GM19372 (cell line): ENCODE data around the gene ERICH3.

Source experiments
- ATAC-seq: cut with Tn5 transposase; IDR thresholded peaks from one replicate; pipeline ENCODE4 v1.9.1; 2021; ENCODE audit warnings: mild to moderate bottlenecking, low read depth, moderate library complexity; ENCODE audit not compliant: unreplicated experiment

The ERICH3 gene, protein sequence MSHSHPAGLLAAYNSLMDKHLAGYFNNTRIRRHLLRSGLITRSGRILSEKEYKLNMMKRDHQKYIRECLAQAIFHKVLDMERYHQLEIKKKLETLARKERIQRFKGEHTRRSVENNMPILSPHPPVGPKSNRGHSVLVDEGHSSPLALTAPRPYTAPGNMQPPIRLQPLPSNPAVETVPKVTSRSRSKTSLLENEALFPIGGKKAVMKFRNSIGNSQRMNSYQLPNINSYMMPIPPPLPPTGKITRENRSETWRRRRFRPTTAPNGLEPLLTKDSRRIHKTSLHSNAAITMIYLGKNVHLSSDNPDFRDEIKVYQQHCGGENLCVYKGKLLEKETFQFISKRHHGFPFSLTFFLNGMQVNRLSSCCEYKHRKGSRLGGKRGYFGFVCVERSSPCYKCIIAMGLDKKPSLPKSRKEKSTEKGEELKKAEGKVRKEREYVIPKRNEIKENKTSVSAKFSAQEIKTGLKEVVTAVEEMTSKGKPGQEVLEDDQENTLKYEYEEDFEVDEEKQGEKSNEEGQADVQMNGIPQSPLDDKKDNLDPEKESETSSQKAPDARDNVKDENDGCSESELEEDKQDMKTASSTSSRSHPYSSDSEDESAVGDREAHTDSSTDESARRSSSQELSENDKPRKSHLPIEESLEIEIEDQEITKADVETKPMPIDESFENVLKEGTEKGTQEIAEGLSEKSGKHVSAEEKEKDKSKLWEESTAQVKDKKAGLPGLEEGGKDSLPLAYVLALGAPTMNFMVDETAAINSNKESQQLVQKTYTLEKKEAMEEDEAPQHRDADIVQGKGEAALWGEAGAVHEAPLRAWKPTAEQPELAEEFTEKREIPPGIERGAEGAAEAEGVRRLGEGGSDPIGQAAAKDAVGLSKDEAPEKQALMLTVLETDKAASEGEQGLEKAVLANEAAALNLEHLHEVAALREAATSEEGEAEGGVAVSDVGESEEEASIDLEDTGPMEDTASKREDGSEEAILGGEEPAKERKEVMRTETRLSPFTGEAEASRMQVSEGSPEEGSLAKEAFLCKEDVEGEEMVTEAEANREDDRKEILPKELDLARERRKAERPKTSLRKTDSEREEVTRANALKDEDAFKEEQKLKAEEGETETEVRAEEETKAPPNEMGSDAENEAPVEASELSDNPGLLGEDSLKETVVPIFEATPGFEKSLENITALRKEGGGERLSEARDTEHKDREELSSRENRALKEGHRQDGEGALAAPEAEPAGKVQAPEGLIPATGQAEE (N-terminal part only)

DNA sequence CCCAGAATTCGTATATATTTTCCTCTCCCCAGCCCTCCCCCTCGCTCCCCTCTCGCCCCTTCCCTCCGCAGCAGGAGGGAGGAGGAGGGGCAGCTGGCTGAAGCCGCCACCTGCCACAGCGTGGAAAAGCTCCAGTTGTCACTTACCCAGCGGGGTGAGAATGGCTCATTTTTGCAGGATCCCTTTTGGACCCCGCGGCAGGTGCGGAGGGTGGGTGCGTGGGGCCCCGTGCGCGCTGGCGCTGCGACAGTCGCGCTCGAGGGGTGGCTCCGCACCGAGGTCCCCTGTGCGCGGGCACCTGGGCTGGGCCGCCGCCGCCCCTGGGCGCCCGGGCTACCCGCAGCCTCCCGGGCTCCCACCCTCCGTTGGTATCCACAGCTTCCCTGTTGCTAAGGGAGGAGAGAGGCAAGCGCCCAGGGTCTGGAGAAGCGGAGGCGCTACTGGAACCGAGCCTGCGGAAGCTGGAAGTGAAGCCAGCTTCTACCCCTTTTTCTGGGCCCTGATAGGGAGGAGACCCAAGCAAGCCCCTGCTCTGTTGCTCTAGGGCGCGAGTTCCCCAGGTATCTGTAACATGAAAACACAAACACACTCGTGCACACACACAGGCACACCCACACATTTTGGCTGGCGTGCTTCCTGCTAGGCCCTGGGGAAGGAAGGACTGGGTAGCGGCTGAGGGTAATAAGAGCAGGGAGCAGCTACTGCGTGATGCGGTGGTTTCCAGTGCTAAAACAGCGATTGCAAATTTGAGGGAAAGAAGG is at the start of gene ERICH3:
Gene ERICH3 (minus strand): TSS at position 442 of the 761 bp plus-strand sequence. CDS start 273 bp downstream, at position 169.
- peak; percentile 44 for ATAC-seq

DNA sequence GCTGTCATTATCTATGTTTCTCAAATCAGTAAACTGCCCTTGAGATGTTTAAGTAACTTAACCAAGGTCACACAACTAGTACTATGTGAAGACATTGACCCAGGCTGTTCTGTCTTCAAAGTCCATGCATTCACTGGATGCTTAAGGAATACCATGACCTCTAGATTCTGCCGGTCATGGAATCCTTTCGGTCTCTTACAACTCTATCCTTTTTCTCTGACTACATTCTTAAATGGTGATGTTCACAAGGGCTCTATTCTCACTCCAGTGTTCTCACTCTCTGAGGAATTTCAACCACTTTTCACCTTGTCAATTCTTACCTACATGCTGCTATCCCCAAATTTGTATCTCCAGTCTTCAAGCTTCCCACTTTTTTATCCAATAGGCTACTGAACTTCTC is 44.0 kb upstream of the ERICH3 start:
- ATAC-seq, result no peak

DNA sequence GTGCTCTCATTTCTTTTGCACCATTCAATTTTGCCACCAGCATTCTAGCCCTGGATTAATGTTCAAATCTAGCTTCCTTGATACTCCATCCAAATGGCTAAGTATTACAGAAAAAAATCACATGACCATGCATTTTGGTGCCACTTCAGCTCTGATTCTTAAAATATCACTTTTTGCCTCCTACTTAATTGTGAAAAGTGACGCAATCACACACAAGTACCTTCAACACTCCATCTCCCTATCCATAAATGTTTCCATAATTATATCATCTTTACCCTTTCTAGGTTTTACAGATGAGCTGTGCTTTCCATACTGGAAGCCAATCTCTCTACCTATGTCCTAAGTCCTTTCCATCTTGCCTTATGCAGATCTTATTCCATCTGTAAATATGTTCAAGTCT is 43.2 kb upstream of the ERICH3 start:
- no peak for ATAC-seq

DNA sequence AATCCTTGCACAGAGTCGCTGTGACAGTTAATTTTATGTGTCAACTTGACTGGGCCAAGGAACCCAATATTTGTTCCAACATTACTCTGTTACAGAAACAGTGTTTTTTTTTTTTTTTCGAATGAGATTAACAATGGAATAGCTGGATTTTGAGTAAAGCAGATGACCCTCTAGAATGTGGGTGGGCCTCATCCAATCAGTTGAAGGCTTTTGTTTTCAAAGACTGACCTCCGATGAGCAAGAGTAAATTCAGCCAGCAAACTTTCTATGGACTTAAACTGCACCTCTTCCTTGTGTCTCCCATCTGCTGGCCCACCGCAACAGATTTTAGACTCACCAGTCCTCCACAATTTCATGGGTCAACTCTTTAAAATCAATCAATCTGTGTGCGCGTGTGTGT is 42.2 kb upstream of the ERICH3 start:
- ATAC-seq, result no peak

DNA sequence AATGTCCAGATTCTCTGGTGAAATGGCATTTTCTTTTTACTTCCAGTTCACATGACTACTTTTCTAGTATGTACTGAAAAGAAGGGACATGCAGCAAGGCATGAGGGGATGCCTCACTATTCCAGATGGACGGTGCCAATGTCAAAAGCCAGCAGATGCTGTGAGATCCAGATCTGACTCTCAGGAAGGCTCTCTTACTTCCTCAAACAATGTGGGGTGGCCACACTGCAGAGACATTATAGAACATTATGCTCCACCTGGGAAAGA is 41.6 kb upstream of the ERICH3 start:
- no peak for ATAC-seq

DNA sequence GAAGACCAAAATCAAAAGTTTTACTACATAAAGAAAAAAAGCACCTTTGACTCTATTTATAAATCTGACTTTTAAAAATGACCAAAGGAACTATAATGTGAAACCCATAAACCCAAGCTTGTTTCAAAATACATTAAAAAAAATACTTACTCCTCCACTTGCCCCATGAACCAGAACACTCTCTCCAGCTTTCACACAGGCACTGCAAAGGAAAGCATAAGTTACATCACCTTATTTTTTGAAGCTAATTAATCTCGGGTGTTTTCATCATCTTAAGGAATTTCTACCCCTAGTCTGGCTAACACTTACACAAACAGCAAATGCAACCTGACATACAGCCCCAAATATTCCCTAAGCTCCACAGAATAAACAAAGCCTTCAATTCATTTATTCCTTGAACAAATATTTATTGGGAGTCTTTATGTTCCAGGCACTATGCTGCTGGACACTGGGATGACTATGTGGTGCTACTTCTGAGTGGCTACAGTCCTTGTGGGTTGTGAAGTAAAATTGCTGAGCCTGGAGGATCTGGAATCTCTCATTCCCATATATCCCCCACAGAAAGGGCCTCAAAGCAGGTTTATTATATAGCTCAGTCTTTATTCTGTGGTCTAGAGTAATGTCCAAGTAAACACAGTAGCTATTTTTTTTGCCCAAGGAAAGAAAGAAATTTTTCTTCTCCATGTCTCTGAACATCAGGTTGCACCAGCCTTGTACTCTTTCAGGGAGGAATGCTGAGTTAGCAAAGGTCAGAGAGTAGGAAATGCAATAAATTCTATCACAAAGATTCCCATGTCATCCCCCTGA is 41.0 kb upstream of the ERICH3 start:
- ATAC-seq, result peak; percentile 60

DNA sequence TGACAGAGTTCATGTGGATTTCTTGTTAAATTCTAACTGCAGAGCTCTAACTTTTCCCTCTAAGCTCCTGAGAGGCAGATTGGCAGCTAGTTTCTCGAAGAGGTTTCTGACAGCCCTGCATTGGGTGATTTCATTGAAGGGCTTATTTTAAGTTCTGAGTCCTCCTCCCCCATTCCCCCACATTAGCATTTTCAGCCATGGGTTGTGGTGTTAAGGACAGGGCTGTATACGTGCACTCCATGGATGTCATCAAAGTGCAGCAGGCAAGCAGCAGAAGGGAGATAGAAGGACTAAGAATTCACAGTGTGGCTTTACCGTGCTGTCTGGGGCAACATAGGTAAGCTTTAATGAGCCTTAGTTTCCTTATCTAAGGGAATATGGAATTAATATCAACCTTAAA is 40.3 kb upstream of the ERICH3 start:
- peak; percentile 30 for ATAC-seq

DNA sequence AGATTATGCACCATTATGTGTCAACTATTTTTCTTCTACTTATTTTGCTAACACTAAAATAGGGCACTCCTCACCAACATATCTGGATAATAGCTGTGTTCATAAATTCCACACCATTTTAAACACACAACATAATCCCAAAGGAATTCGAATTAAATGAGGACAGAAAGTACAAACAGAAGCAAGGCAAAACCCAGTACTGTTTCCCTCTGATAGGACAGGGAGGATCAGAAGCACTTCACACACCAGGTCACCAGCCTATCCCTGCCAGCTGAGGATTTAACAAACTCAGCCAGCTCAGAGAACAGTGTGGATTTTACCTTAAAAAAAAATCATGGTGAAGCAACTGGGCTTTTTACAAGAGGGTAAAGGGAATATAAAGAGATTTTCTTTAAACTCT is 39.3 kb upstream of the ERICH3 start:
- no peak for ATAC-seq

DNA sequence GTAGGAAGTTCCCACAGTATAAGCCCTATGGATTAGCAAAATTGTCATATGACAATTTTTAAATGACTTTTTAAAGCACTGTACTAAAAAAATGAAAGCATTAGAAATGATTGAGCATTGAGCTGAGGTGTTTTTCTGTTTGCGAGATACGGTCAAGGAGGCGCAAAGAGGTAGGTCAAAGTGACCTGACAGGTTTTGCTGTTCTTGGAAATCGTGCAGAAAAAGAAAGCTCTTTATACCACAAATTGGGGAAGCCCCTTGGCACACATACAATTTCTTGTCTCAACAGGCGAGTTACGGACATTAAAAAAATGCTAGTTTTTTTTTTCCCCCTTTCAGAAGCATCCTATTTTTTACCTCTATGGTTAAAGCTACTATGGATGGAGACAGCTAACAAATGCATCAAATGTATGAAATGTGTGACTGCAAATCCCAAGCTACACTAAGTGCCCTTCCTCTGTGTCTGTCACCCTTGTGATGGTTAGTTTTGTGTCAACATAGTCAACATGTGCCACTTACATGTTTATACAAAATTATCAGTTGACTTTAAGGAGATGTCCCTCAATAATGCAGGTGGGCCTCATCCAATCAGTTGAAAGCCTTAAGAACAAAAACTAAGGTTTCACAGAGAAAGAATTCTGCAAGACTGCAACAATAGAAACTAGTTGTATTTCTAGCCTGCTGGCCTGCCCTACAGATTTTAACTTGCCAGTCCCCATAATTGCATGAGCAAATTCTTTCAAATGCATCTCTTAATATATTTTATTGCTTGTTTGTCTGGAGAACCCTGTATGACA is 30.0 kb upstream of the ERICH3 start:
- no peak for ATAC-seq

DNA sequence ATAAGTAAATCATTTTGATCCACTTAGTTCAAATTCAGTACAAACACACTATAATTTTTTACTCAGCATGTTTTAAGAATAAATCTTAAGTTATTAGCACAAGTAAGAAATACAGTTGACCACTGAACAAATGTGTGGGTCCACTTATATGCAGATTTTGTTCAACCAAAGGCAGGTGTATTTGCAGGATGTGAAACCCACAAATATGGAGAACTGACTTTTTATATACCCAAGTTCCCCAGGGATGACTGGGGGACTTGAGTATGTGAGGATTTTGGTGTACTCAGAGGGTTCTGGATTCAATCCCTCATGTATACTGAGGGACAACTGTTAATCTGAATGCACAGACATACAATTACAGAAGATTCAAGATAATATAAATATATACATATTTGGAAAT is 25.7 kb upstream of the ERICH3 start:
- no peak for ATAC-seq

DNA sequence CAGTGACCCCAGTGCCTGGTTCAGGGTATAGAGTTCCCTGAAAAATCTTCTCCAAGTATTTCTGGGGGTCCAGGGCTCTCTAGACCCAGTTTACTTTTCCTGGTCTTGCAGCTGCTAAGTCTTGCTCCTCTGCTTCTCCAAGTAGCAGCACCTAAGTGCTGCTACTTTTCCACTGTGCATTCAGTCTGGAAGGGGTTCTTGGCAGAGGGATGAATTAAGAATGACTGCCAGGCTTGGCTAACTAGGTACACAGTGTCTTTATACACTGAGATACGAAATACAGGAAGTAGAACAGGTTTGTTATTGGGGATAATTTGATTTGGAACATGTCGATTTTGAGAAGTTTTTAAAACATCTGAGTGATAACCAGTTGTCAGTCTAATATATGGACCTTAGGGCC is 24.2 kb upstream of the ERICH3 start:
- no peak for ATAC-seq

DNA sequence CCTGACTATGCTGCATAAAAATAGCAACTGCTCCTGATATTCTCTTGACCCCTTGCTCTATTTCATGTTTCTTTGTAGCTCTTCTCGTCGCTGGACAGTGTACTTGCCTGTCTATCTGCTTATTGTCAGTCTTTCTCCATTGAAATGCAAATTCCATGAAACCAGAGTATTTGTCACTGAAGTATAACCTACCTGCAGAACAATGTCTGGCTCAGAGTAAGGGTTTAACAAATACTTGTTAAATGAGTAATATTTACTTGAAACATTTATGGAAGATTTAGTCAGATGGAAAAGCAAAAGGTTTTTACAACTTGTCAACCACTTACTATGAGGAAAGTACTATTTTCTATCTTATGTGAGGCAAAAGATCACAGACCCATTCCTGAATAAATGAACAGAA is 19.9 kb upstream of the ERICH3 start:
- no peak for ATAC-seq

DNA sequence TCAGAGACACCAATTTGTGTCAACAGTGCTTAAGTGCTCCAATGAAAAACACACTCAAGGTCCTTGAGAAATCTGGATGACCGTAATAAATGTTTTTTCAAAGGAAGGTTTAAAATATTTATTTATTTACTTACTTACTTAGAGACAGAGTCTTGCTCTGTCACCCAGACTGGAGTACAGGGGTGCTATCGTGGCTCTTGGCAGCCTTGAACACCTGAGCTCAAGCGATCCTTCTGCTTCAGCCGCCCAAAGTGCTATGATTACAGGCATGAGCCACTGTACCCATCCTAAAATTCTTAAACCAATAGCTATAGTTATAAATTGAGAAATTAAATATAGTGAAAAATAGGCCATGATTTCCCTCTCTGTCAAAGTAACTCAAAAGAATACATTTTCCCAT is 17.3 kb upstream of the ERICH3 start:
- ATAC-seq, result no peak

DNA sequence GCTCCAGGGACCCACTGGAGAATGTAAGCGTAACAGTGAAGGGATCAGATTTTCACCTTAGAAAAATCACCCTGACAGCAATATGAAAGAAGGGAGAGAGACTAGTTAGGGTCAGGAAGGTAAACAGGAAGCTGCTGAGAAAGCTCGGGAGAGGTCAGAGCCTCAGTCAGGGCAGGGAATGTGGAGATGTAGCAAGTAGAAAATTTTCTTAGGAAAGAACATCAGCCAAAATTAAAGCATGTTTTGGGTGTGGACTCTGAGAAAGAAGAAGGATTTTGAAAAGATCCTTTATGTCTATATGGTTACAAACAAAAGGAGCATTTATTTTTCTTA is 16.7 kb upstream of the ERICH3 start:
- ATAC-seq, result no peak

DNA sequence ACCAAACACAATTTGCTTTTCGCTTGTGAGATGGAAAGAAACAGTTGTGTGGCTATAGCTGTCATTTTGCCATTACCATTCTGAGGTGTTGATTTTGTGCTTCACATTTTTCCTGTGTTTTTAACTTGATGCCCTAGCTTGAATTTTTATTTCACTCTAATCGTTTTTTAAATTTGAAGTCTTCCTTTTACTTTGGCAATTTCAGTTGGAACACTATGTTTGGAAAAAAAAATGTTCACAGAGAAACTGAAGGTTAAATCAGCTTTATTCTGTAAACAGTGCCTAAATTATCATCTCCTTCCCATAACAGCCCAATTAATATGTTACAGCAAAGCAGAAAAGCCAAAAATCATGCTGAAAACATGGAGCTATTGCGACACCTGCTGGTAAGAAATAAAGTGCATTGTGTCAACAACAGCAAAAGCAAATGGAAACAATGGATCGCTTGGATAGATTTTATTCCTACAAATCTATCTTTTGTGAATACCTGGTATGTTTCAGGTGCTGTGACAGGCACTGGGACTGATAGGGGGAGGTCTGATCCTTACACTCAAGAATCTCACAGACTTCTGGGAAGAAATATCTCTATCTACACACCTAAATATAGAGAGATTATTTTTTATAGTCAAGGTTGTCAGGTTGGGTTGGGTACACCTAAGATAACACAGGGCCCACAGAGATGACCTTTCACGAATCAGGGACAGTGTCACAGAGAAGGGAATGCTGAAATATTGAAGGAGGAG is 16.2 kb upstream of the ERICH3 start:
- ATAC-seq, result peak; percentile 67

DNA sequence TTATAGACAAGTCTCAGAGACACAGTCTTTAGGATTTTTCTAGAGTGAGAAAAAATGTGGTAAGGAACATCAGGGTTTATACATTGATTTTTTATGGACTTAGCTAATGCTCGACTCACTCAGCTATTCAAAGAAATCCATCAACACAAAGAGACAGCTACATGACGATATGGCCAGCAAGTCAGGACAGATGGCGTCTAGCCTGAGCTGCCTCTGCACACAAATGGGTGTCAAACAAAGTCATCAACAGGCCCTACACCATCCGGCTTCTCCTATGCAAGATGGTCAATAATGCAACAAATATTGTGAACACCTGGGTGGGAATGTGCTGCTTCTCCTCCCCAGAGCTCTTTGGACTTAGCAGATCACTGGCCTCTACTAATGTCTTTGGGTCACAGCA is 13.3 kb upstream of the ERICH3 start:
- no peak for ATAC-seq

DNA sequence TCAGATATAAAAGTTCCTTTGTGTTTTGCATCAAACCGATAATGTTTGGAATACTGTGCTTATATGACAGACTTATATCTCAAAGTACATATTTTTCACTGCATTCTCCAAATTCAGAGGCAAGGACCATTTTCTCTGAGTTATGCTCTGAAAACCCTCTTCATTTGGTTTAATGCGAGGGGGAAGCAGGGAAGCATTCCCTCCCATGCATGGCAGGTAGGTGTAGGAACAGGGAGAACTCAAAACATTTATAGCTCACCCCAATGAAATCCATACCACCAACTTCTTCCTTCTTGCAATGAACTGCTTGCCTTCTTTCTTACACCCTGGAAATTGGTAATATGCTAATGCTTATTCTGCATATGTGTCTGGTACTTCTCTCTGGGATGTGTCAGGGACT is 10.7 kb upstream of the ERICH3 start:
- ATAC-seq, result no peak

DNA sequence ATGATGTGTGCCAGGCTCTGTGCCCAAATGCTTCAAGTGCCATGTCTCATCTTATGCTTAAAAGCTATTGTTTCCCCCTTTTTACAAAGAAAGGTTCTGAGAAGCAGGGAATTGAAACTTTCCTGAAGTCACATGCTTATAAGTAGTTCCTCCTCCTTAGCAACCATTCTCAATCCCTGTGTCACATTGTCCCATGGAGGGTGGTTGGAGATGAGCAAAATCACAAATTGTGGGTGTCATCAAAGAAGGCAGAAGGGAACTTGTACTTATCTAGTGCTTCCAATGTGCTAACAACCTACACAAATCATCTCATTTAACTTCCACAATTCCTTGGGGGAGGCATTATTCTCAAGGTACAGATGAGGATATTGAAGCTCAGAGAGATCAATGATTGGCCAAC is 10.1 kb upstream of the ERICH3 start:
- no peak for ATAC-seq
